Right lobe of liver (tissue), 4 donors: Measurements from ENCODE around the gene KRT37.

Source experiments
- POLR2A ChIP-seq: fragments of 450-650 bp; IDR thresholded peaks from one replicate; pipeline ENCODE4 v1.6.1; 2017; ENCODE audit warnings: antibody characterized with exemption, mild to moderate bottlenecking
- TF ChIP-seq, protein P1 (sequence below), 4 donors: fragments of 200-600 bp in 3 of 4; fragments of 450-650 bp in 1 of 4; IDR thresholded peaks; one replicate each; pipeline versions ENCODE4 v1.5.1 to v1.8.0; 2016 to 2022; ENCODE audit warnings: antibody characterized with exemption in 4 of 4, mild to moderate bottlenecking in 2 of 4
- donor health status: DM: no; HTN: no; CAD: no.
- donor health status: DM: no; HTN: no; CAD: no.
- donor health status: DM: no; HTN: yes; CAD: no.

DNA sequence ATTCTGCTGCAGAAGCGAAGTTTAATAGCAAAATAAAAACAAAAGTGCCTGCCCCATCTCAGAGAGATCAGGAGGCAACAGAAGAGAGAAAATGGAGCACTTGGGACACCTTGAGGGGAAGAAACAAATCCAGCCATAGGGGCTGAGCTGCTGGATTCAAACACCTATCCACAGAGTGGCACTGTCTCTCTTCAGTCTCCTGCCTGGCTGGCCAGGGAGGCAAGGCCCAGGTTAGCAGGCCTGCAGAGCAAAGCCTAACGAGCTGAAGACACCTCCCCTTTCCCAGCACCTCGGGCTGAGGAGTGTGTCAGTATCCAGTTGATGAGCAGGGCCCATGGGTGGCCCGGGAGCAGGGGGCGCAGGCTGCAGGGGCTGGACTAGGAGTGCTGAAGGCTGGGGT lies 18.2 kb downstream of the KRT37 start:
- no peak for TF ChIP-seq POLR2A
- TF ChIP-seq, protein P1, sequence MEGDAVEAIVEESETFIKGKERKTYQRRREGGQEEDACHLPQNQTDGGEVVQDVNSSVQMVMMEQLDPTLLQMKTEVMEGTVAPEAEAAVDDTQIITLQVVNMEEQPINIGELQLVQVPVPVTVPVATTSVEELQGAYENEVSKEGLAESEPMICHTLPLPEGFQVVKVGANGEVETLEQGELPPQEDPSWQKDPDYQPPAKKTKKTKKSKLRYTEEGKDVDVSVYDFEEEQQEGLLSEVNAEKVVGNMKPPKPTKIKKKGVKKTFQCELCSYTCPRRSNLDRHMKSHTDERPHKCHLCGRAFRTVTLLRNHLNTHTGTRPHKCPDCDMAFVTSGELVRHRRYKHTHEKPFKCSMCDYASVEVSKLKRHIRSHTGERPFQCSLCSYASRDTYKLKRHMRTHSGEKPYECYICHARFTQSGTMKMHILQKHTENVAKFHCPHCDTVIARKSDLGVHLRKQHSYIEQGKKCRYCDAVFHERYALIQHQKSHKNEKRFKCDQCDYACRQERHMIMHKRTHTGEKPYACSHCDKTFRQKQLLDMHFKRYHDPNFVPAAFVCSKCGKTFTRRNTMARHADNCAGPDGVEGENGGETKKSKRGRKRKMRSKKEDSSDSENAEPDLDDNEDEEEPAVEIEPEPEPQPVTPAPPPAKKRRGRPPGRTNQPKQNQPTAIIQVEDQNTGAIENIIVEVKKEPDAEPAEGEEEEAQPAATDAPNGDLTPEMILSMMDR (IDR thresholded peaks at IDR 0.05), result no peak
